Trophoblast cell (in vitro differentiated cells and primary cell): ENCODE results near the gene CRYBB3.

Source experiments
- DNase-seq, 2 donors: peaks; one replicate each; pipeline ENCODE4 v3.0.0-alpha.2; 2016
- H2AFZ ChIP-seq: 2 replicates; pipeline ENCODE4 v1.6.1; 2013; ENCODE audit warnings: low read length, moderate library complexity, mild to moderate bottlenecking; ENCODE audit not compliant: insufficient read depth, poor library complexity
- H2AK5ac ChIP-seq: 2 replicates; pipeline ENCODE4 v1.6.1; 2013; ENCODE audit warnings: mild to moderate bottlenecking, low read length
- H2BK120ac ChIP-seq: 2 replicates; pipeline ENCODE4 v1.6.1; 2013; ENCODE audit warnings: low read length, mild to moderate bottlenecking, moderate library complexity; ENCODE audit not compliant: insufficient read depth, poor library complexity
- H2BK12ac ChIP-seq: 2 replicates; pipeline ENCODE4 v1.6.1; 2013; ENCODE audit warnings: mild to moderate bottlenecking, low read length, moderate library complexity
- H2BK5ac ChIP-seq: 2 replicates; pipeline ENCODE4 v1.6.1; 2013; ENCODE audit warnings: low read length, low read depth, moderate library complexity, mild to moderate bottlenecking; ENCODE audit not compliant: poor library complexity
- H3K14ac ChIP-seq: 2 replicates; pipeline ENCODE4 v1.6.1; 2013; ENCODE audit warnings: mild to moderate bottlenecking, low read length
- H3K18ac ChIP-seq: 2 replicates; pipeline ENCODE4 v1.6.1; 2013; ENCODE audit warnings: mild to moderate bottlenecking, low read length
- H3K23ac ChIP-seq: 2 replicates; pipeline ENCODE4 v1.6.1; 2013; ENCODE audit warnings: low read length
- H3K27ac ChIP-seq: 2 replicates; pipeline ENCODE4 v1.5.1; 2013; ENCODE audit warnings: low read depth, mild to moderate bottlenecking, inconsistent platforms, low read length, moderate library complexity
- H3K27me3 ChIP-seq: 2 replicates; pipeline ENCODE4 v1.6.1; 2013; ENCODE audit warnings: inconsistent platforms, mild to moderate bottlenecking, low read length, moderate library complexity; ENCODE audit not compliant: insufficient read depth
- H3K36me3 ChIP-seq, 2 experiments: 1 replicate in 1 of 2; 2 replicates in 1 of 2; pipeline ENCODE4 v1.6.1; 2013; ENCODE audit warnings: low read length in 2 of 2, mild to moderate bottlenecking in 2 of 2, moderate library complexity in 1 of 2; ENCODE audit not compliant: insufficient read depth in 2 of 2, control insufficient read depth in 1 of 2
- H3K4ac ChIP-seq: 2 replicates; pipeline ENCODE4 v1.6.1; 2013; ENCODE audit warnings: low read depth, mild to moderate bottlenecking, low read length, moderate library complexity
- H3K4me1 ChIP-seq, 2 experiments: 1 replicate in 1 of 2; 2 replicates in 1 of 2; pipeline ENCODE4 v1.6.1; 2013; ENCODE audit warnings: low read length in 2 of 2, mild to moderate bottlenecking in 2 of 2, moderate library complexity in 1 of 2; ENCODE audit not compliant: insufficient read depth in 2 of 2, control insufficient read depth in 1 of 2
- H3K4me2 ChIP-seq: 2 replicates; pipeline ENCODE4 v1.6.1; 2013; ENCODE audit warnings: inconsistent platforms, mild to moderate bottlenecking, low read length, moderate library complexity
- H3K4me3 ChIP-seq: 2 replicates; pipeline ENCODE4 v1.5.1; 2013; ENCODE audit warnings: mild to moderate bottlenecking, low read depth, low read length, inconsistent platforms
- H3K79me1 ChIP-seq: one replicate; pipeline ENCODE4 v1.6.1; 2013; ENCODE audit warnings: low read length
- H3K79me2 ChIP-seq: 2 replicates; pipeline ENCODE4 v1.6.1; 2013; ENCODE audit warnings: low read length, mild to moderate bottlenecking; ENCODE audit not compliant: control insufficient read depth, insufficient read depth, poor library complexity
- H3K9ac ChIP-seq: 2 replicates; pipeline ENCODE4 v1.6.1; 2013; ENCODE audit warnings: mild to moderate bottlenecking, low read length
- H3K9me3 ChIP-seq: 2 replicates; pipeline ENCODE4 v1.6.1; 2013; ENCODE audit warnings: low read depth, mild to moderate bottlenecking, control low read depth, inconsistent platforms, low read length; ENCODE audit not compliant: insufficient read depth
- H4K12ac ChIP-seq: 2 replicates; pipeline ENCODE4 v1.6.1; 2013; ENCODE audit warnings: low read depth, mild to moderate bottlenecking, low read length, moderate library complexity
- H4K8ac ChIP-seq: 2 replicates; pipeline ENCODE4 v1.6.1; 2013; ENCODE audit warnings: low read depth, mild to moderate bottlenecking, low read length, moderate library complexity
- H4K91ac ChIP-seq: one replicate; pipeline ENCODE4 v1.6.1; 2013; ENCODE audit warnings: low read depth, mild to moderate bottlenecking, low read length, moderate library complexity
- WGBS: extraction: QIAGEN DNeasy Blood & Tissue Kit; methylation state at CpG from one replicate; pipeline ENCODE4 v1.1.7; 2013; ENCODE audit warnings: missing lambda C conversion rate; ENCODE audit not compliant: insufficient read length, insufficient coverage; ENCODE audit errors: extremely low coverage; 5-methylcytosine and 5-hydroxymethylcytosine counted together

Gene CRYBB3

DNA sequence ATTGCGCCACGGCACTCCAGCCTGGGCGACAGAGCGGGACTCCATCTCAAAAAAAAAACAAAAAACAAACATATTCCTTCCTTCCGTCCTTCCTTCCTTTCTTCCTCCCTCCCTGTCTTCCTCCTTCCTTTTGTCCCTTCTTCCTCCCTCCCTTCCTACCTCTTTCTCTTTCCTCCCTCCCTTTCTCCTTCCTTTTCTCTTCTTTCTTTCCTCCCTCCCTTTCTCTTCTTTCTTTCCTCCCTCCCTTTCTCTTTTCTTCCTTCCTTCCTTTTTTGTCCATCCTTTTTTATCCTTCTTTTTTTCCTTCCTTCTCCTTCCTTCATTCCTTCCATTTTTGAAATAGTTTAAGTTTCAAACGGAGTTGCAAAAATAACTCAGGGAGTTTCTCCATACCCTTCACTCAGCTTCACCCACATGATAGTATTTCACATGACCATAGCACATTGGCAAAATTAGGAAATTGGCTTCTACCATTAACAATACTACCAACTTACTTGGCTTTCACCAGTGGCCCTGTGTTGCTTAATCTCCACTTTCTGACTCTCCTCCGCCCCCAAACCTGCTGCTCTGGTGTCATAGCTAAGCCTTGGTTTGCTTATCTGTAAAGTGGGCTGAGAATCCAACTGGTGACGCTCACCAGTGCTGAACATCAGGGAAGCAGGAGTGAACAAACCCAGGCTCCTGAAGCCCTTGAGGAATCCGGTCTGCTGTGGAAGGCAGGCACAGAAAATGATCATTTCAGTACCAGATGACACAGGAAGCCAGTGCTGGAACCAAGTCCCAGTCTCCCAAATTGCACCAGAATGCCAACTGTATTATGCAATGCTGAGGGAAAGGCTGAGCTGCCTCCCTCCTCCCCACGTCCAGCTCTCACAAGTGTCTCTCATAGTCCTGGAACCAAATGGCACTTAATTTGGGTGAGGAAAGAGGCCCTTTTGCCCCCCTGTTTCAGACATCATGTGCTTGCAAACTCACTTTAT lies 17.2 kb upstream of the CRYBB3 start:
- Histone ChIP-seq H4K12ac (no peak overlapping the region), H3K79me2 (no peaks in the 10 kb centered on the region), H3K9ac (no peak overlapping the region), H3K18ac (no peak overlapping the region), H3K4me2 (no peak overlapping the region), H3K9me3 (peaks cover 2% of the 10 kb centered on the region), H4K91ac (no peak overlapping the region), H2BK5ac (no peak overlapping the region), H3K4ac (no peak overlapping the region), H2BK120ac (no peak overlapping the region), H3K27me3 (no peaks in the 10 kb centered on the region), H3K79me1 (no peaks in the 10 kb centered on the region), H2AK5ac (no peak overlapping the region), H3K36me3 (peaks cover 45 to 48% of the 10 kb centered on the region in 2 experiments), H3K14ac (no peak overlapping the region), H2BK12ac (no peak overlapping the region), H3K27ac (no peak overlapping the region), H3K4me1 (no peaks in the 10 kb centered on the region), H3K4me3 (no peak overlapping the region), H3K23ac (no peak overlapping the region), H2AFZ (no peak overlapping the region), H4K8ac (no peak overlapping the region)
- 100% methylated on average over 1 of the region's 10 CpGs for WGBS
- DNase-seq: peak in 1 of 2 donors; percentile 6

DNA sequence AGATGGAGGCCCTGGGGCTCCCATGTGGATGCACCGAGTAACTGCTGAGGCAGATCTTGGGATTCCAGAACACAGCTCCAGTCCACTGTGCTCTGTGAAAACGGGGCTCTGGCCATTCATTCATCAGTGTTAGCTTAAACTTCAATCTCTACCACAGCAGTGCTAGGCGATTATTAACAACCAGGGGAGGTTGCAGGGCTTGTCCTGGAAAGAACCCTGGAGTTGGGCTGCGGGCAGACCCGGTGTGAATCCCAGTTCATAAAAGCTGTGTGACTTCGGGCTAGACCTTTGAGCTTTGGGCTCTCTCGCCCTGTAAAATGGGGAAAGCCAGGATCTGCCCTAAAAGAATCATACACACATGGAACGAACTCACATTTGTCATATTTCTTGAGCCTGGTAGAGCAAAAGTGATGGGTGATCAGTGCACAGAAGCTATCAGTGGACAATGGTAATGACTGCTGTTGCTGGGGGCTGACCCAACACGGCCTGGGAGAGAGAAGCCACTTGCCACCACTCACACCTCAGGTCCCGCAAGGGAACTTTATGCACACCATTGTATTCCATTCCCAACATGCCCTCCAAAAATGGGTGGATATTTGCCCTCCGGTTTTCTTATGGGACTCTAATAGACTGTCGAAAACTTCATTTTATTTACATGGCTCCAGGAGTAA lies 15.6 kb upstream of the CRYBB3 start:
- no peak for DNase-seq
- Histone ChIP-seq H3K4me2 (no peak overlapping the region), H2BK5ac (no peak overlapping the region), H3K79me2 (no peaks in the 10 kb centered on the region), H3K27ac (no peak overlapping the region), H2AK5ac (no peak overlapping the region), H3K23ac (no peak overlapping the region), H3K36me3 (peaks cover 39% of the 10 kb centered on the region in 2 experiments), H3K9me3 (peaks cover 2% of the 10 kb centered on the region), H3K79me1 (no peaks in the 10 kb centered on the region), H3K18ac (no peak overlapping the region), H2BK12ac (no peak overlapping the region), H3K4me3 (no peak overlapping the region), H3K14ac (no peak overlapping the region), H2BK120ac (no peak overlapping the region), H3K27me3 (no peaks in the 10 kb centered on the region), H3K4ac (no peak overlapping the region), H3K4me1 (no peaks in the 10 kb centered on the region), H2AFZ (no peak overlapping the region), H4K8ac (no peak overlapping the region), H3K9ac (no peak overlapping the region), H4K91ac (no peak overlapping the region), H4K12ac (no peak overlapping the region)
- WGBS: no CpG with 5 or more reads among the region's 12 CpGs

GRCh38 chr22:25186140-25186539 lies 13.5 kb upstream of the CRYBB3 start:
- no CpG with 5 or more reads among the region's 3 CpGs for WGBS
- Histone ChIP-seq H3K4ac (no peak overlapping the region), H3K4me1 (no peaks in the 10 kb centered on the region), H4K8ac (no peak overlapping the region), H3K23ac (no peak overlapping the region), H3K27ac (no peak overlapping the region), H2BK12ac (no peak overlapping the region), H4K12ac (no peak overlapping the region), H3K4me2 (no peak overlapping the region), H3K4me3 (no peak overlapping the region), H2BK5ac (no peak overlapping the region), H4K91ac (no peak overlapping the region), H3K9ac (no peak overlapping the region), H2BK120ac (no peak overlapping the region), H3K36me3 (peaks cover 36 to 40% of the 10 kb centered on the region in 2 experiments), H2AFZ (no peak overlapping the region), H3K18ac (no peak overlapping the region), H3K14ac (no peak overlapping the region), H3K27me3 (no peaks in the 10 kb centered on the region), H2AK5ac (no peak overlapping the region), H3K79me1 (no peaks in the 10 kb centered on the region), H3K9me3 (no peaks in the 10 kb centered on the region), H3K79me2 (no peaks in the 10 kb centered on the region)
- DNase-seq: no peak

- no peak overlapping the region for H3K14ac ChIP-seq
- no peak overlapping the region for H3K27ac ChIP-seq
- H2AFZ ChIP-seq: no peak overlapping the region
- no CpG with 5 or more reads among the region's 6 CpGs for WGBS
- H3K9me3 ChIP-seq: peaks cover 3% of the 10 kb centered on the region
- H4K8ac ChIP-seq: no peak overlapping the region
- no peak overlapping the region for H3K4ac ChIP-seq
- H4K91ac ChIP-seq: no peak overlapping the region
- no peak overlapping the region for H3K4me3 ChIP-seq
- no peak overlapping the region for H2BK5ac ChIP-seq
- no peak overlapping the region for H2BK120ac ChIP-seq
- H3K36me3 ChIP-seq: peaks cover 36 to 43% of the 10 kb centered on the region in 2 experiments
- DNase-seq: no peak
- H3K23ac ChIP-seq: no peak overlapping the region
- H3K79me2 ChIP-seq: no peaks in the 10 kb centered on the region
- no peak overlapping the region for H3K9ac ChIP-seq
- no peak overlapping the region for H3K4me2 ChIP-seq
- no peak overlapping the region for H4K12ac ChIP-seq
- no peak overlapping the region for H2BK12ac ChIP-seq
- no peaks in the 10 kb centered on the region for H3K27me3 ChIP-seq
- H3K79me1 ChIP-seq: no peaks in the 10 kb centered on the region
- H3K18ac ChIP-seq: no peak overlapping the region
- H2AK5ac ChIP-seq: no peak overlapping the region
- no peaks in the 10 kb centered on the region for H3K4me1 ChIP-seq
These were observed 12.2 kb upstream of the CRYBB3 start for GRCh38 chr22:25187469-25187868.
